Pancreas (tissue), 10 donors: ENCODE results near the gene MAGEB17. TPM values are rescaled to one million over a fixed set of nuclear protein-coding genes. Genes with fewer than 3 reads are reported as not detected.
A peak's percentile ranks its signal among the peaks of the same experiment; 100 is the strongest.

ENCODE experiments used
- ATAC-seq, 4 donors: fragments of 200-7000 bp; cut with Tn5 transposase; one replicate each; pipeline versions ENCODE4 v1.8.0 to v1.9.1; 2020; ENCODE audit warnings: mild to moderate bottlenecking in 4 of 4, moderate library complexity in 4 of 4
- DNase-seq, 6 donors: peaks; one replicate each; pipeline ENCODE4 v3.0.0-alpha.2; 2020
- FAIRE-seq: peaks from 2 replicates; lab custom pipeline; 2012; peaks lifted over from hg19 to GRCh38; lab: Jason Lieb, UNC
- H3K27ac ChIP-seq, 4 donors: fragments of 200-600 bp; sonication (generic); 1 replicate in 3 of 4; 2 replicates in 1 of 4; pipeline versions ENCODE4 v1.5.0 to v1.8.0; 2020
- H3K27me3 ChIP-seq, 4 donors: fragments of 200-600 bp; one replicate each; pipeline ENCODE4 v1.8.0; 2021
- H3K36me3 ChIP-seq, 3 donors: fragments of 200-600 bp; sonication (generic) in 1 of 3; one replicate each; pipeline versions ENCODE4 v1.5.0 to v1.8.0; 2020 to 2021
- H3K4me1 ChIP-seq, 3 donors: fragments of 200-600 bp; one replicate each; pipeline ENCODE4 v1.8.0; 2021
- H3K4me3 ChIP-seq, 4 donors: fragments of 200-600 bp; sonication (generic) in 2 of 4; one replicate each; pipeline versions ENCODE4 v1.5.0 to v1.8.0; 2020 to 2021
- H3K9me3 ChIP-seq, 4 donors: fragments of 200-600 bp; one replicate each; pipeline ENCODE4 v1.8.0; 2021
- WGBS, 2 donors: extraction: QIAGEN DNeasy Blood & Tissue Kit; methylation state at CpG; one replicate each; pipeline ENCODE4 v1.1.7; 2013; 5-methylcytosine and 5-hydroxymethylcytosine counted together
- intact Hi-C, 3 donors: fragments of 100-400 bp; cut with DNase I; formaldehyde crosslinking; loops; one replicate each; pipeline versions ENCODE4 v1.11.1 to v1.14.2; 2022
- polyA plus RNA-seq, 2 donors: library from polyadenylated mRNA; stranded (reverse); fragments of 200-250 nt; gene quantifications; one replicate each; pipeline ENCODE4 v1.2.3, GENCODE V29; 2013
- total RNA-seq, 6 donors: library from RNA; stranded (reverse); fragmentation: NEBNext Ultra II Directional in 4 of 6; extraction: Animal tissue kit (Norgen Biotek cat#: 25700) in 4 of 6; gene quantifications; one replicate each; pipeline versions ENCODE4 v1.2.1 to v1.2.4, GENCODE V29; 2021 to 2023
- TF ChIP-seq, protein P1 (sequence below), 4 donors: fragments of 200-600 bp; sonication (generic) in 3 of 4; IDR thresholded peaks; one replicate each; pipeline versions ENCODE4 v1.5.0 to v1.8.0; 2021; ENCODE audit warnings: antibody characterized with exemption in 4 of 4
- donor health status: healthy with polysubstance abuse.
- donor health status: DM: no; HTN: no; CAD: no; lungs with moderate emphysema.
- donor health status: DM: no; HTN: no; CAD: no.
- donor health status: control.
- donor health status: control.
- donor health status: Bipolar disorder and iron deficiency.
- donor health status: DM: yes; HTN: yes; CAD: no.
- donor health status: DM: no; HTN: no; CAD: no.
- donor health status: DM: no; HTN: no; CAD: no.
- donor health status: DM: yes; HTN: yes; CAD: no.

Gene MAGEB17
- total and polyA plus RNA-seq, 8 donors: 0.19 to 2.2 (median 0.65) TPM

DNA sequence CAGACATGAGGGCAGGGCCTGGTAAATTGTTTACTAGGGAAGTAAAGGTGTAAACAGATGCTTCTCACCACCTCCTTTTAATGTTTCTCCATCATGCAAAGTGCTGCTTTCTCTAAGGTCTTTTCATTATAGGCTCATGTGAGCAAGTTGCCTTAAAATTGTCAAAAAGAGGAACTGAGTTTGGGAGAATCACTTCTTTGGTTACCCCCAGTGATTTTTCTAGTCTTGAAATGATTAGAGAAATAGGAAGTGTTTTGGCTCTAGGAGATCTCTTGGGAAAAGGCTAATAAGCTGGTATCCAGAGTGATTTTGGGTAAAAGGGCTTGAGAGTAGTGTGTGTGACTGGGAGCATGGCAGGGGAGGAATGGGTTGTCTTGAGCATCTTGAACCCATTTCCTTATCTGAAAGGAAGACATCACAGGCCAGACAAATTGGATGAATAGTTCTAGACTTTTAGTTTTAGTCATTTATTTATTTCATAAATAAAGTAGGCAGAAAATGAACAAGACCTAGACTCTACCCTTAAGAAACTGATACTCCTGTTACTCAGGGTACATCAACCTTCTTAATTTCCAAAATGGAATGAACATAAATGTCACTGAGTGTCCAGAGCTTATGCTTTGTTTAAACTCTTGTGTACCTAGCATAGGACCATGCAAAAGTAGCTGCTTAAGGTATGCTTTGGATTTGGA, 29.7 kb upstream of the MAGEB17 start:
- Histone ChIP-seq H3K27me3 (no peaks in the 10 kb centered on the region), H3K4me1 (no peaks in the 10 kb centered on the region), H3K4me3 (no peak overlapping the region), H3K27ac (no peak overlapping the region), H3K9me3 (no peaks in the 10 kb centered on the region), H3K36me3 (no peaks in the 10 kb centered on the region)
- ATAC-seq: no peak
- no peak for DNase-seq
- TF ChIP-seq, protein P1, sequence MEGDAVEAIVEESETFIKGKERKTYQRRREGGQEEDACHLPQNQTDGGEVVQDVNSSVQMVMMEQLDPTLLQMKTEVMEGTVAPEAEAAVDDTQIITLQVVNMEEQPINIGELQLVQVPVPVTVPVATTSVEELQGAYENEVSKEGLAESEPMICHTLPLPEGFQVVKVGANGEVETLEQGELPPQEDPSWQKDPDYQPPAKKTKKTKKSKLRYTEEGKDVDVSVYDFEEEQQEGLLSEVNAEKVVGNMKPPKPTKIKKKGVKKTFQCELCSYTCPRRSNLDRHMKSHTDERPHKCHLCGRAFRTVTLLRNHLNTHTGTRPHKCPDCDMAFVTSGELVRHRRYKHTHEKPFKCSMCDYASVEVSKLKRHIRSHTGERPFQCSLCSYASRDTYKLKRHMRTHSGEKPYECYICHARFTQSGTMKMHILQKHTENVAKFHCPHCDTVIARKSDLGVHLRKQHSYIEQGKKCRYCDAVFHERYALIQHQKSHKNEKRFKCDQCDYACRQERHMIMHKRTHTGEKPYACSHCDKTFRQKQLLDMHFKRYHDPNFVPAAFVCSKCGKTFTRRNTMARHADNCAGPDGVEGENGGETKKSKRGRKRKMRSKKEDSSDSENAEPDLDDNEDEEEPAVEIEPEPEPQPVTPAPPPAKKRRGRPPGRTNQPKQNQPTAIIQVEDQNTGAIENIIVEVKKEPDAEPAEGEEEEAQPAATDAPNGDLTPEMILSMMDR (IDR thresholded peaks at IDR 0.05): no peak
- intact Hi-C loops: no loop called here
- FAIRE-seq: no peak

DNA sequence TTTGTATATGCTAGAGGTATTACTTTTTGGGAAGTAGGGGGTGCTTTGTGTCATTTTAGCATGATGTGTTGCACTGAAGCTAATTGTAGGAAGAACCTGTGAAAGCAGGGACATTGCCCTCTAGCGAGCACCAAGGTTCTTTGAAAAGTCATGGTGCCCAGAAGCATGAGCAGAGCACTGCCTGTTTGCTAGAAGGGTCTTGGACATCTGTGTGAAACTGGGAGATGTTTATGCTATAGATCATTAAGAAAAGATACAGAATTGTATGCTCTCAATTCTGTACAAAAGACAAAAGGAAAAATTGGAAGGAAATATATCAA, 29.2 kb upstream of the MAGEB17 start:
- intact Hi-C loops: no loop called here
- Histone ChIP-seq H3K4me3 (no peak overlapping the region), H3K9me3 (no peaks in the 10 kb centered on the region), H3K27ac (no peak overlapping the region), H3K4me1 (no peaks in the 10 kb centered on the region), H3K36me3 (no peaks in the 10 kb centered on the region), H3K27me3 (no peaks in the 10 kb centered on the region)
- ATAC-seq (peak in 3 of 4 donors; percentile 51 to 73 (median 63)), DNase-seq (no peak), FAIRE-seq (no peak)
- WGBS, 2 donors: 43 to 47% methylated on average over 1 of the region's 1 CpG
- TF ChIP-seq, protein P1 (IDR thresholded peaks at IDR 0.05): peak in 1 of 4 donors; percentile 6

DNA sequence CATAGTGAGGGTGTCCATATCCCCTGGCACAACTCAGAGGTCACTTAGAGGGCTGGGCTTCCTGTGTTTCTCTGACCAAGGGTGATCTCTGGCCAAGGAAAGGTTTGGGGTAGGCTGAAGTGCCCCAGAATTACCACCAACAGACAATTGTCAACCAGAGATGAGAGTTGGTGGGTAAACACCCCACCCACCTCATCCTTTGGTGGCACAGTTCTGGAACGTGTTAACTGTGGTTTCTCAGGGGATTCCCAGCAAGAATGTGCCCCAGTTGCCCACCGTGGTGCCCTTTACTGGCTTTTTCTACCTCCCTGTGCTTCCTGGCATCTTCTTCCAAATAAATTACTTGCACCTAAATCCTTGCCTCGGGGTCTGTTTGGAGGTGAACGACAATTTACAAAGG, 26.8 kb upstream of the MAGEB17 start:
- peaks cover 0 to 5% (median 0%) of the 10 kb centered on the region in 3 donors for H3K4me1 ChIP-seq
- intact Hi-C loops: no loop called here

DNA sequence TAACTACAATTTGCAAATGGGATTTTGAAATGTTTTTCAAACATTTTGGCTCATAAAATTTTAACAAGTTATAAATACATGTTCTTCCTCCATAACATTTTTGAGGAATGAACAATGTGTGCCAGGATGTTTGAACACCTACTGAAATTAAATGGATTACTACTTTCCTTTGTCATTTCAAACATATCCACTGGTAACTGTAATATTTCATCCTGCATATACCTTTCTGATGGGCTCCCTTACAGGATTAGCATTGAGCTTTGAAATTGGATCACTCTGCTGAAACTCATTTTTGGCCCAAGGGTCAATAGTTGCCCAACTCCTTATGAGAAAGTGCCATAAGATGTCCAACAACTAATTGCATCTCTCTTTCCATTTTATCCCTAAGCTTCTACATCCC, 26.3 kb upstream of the MAGEB17 start:
- H3K27ac ChIP-seq: no peak overlapping the region
- DNase-seq (no peak), FAIRE-seq (no peak), ATAC-seq (no peak)
- intact Hi-C loops: no loop called here
- H3K36me3 ChIP-seq: no peaks in the 10 kb centered on the region
- peaks cover 0 to 5% (median 0%) of the 10 kb centered on the region in 3 donors for H3K4me1 ChIP-seq
- H3K27me3 ChIP-seq: no peaks in the 10 kb centered on the region
- no peaks in the 10 kb centered on the region for H3K9me3 ChIP-seq
- TF ChIP-seq, protein P1 (IDR thresholded peaks at IDR 0.05): no peak
- H3K4me3 ChIP-seq: no peak overlapping the region

More for the DNA sequence above, 26.8 kb upstream of the MAGEB17 start:
- 73 to 86% methylated on average over 4 of the region's 4 CpGs for WGBS, 2 donors
- H3K36me3 ChIP-seq: no peaks in the 10 kb centered on the region
- H3K9me3 ChIP-seq: no peaks in the 10 kb centered on the region
- no peak overlapping the region for H3K4me3 ChIP-seq
- TF ChIP-seq, protein P1 (IDR thresholded peaks at IDR 0.05): no peak
- ATAC-seq (no peak), FAIRE-seq (no peak), DNase-seq (no peak)
- H3K27ac ChIP-seq: no peak overlapping the region
- no peaks in the 10 kb centered on the region for H3K27me3 ChIP-seq

DNA sequence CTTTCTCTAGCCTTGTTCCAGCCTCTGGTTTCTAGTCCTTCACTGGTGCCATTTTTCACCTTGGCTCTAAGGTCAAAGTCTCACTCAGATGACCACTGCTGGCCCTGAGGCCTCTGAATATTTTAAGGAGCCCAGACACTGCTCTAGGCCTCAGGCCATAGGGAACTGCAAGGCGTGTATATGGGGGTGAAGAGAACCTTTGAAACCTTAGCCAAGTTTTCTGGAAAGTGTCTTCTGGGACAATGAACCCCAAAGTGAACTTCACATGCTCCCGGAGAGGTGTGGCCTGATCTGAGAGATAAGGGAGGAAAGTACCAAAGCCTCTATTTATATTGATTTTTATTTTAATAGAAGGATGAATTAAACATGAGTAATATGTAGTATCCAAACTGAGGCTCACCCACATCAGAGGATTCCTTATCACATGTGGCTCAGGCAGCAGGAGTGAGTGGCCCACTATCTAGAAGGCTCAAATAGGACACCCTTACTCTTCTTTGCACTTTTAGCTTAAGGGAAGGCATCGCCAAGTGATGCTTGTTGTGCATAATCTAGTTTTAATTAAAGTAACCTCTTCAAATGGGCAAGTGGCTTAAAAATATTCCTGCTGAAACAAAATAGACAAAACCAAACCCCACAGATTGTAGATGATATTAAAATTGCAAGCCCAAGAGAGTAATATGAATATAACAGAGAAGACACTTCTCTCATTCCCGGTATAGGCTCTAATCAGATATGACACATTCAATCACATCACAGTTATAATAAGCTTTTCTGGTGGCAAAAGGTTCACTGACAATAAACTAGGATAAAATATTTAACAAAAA, 25.6 kb upstream of the MAGEB17 start:
- FAIRE-seq (no peak), DNase-seq (no peak), ATAC-seq (no peak)
- Histone ChIP-seq H3K27me3 (no peaks in the 10 kb centered on the region), H3K36me3 (no peaks in the 10 kb centered on the region), H3K9me3 (no peaks in the 10 kb centered on the region), H3K27ac (no peak overlapping the region), H3K4me3 (no peak overlapping the region), H3K4me1 (peaks cover 0 to 5% (median 0%) of the 10 kb centered on the region in 3 donors)
- TF ChIP-seq, protein P1 (IDR thresholded peaks at IDR 0.05): no peak
- intact Hi-C loops: no loop called here
- 81 to 83% methylated on average over 4 of the region's 4 CpGs for WGBS, 2 donors
